Measurements from ENCODE around the gene ADAMTSL3.

- TF ChIP-seq CTCF (IDR thresholded peaks at IDR 0.05; ENCODE audit: insufficient read depth, low read depth, low read length) (no peak), EZH2 (IDR thresholded peaks at IDR 0.05; ENCODE audit: insufficient read depth, low read length) (no peak)
Measured at GRCh38 chr15:83917432-83917831, 263.5 kb downstream of the ADAMTSL3 start.

Measured in astrocyte (in vitro differentiated cells and primary cell).